ENCODE measurements around the gene PLEKHG5.

GRCh38 chr1:6531996-6532395 lies 40.5 kb upstream of the PLEKHG5 start:
- TF ChIP-seq CTCF (IDR thresholded peaks at IDR 0.05), result no peak
- no peak for TF ChIP-seq POLR2A (IDR thresholded peaks at IDR 0.05)

Data from uterus (tissue), 2 donors.